AG08396 (cell line): ENCODE data around the gene MVP.
"Not testable (repeated sequence)": the region's sequence is repeated elsewhere in the genome, so short reads cannot be mapped to it uniquely, and the experiment has no call there.

Source experiments
- DNase-seq: peaks from one replicate; pipeline ENCODE4 v3.0.0; 2012; ENCODE audit warnings: low spot score, mixed read lengths

MVP gene

GRCh38 chr16:29815793-29816693 lies 4.2 kb upstream of the MVP start, which contains the start of gene PAGR1:
TSS of gene PAGR1 (plus strand) at chr16:29816152. CDS start at chr16:29816526, 374 bp downstream.
- peak; percentile 94 for DNase-seq

GRCh38 chr16:29816694-29817441 lies 3.4 kb upstream of the MVP start:
- peak; percentile 71 for DNase-seq

DNA sequence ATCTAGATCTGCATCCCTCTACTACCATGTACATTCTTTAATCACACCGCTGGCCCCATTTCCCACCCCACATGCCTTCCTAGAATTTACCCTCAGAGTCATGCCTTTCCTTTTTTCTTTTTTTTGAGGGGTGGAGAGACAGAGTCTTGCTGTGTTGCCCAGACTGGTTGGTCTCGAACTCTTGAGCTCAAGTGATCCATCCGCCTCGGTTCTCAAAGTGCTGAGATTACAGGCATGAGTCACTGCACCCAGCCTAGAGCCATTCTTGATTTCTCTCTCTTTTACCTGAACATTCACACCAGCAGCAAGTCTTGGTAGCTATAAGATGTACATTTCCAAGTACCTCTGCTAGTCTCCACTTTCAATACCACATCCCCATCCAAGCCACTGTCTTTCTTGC lies 2.2 kb upstream of the MVP start:
- no peak for DNase-seq

- no peak for DNase-seq
Measured at GRCh38 chr16:29819506-29819905, 756 bp upstream of the MVP start.

GRCh38 chr16:29820730-29821642 lies 724 bp downstream of the MVP start:
- DNase-seq: peak; percentile 48

GRCh38 chr16:29821643-29822115 lies 1.4 kb downstream of the MVP start:
- DNase-seq: peak; percentile 50

GRCh38 chr16:29824589-29825144 lies 4.4 kb downstream of the MVP start:
- DNase-seq: no peak

GRCh38 chr16:29825145-29826044 lies 5.1 kb downstream of the MVP start:
- peak; percentile 75 for DNase-seq

DNA sequence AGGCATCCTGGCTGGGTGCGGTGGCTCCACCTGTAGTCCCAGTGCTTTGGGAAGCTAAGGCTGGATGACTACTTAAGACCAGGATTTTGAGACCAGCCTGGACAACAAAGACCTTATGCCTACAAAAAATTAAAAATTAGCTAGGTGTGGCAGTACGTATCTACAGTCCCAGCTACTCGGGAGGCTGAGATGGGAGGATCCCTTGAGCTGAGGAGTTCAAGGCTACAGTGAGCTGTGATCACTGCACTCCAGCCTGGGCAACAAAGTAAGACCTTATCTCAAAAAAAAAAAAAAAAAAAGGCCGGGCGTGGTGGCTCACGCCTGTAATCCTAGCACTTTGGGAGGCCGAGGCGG lies 6.1 kb downstream of the MVP start:
- no peak for DNase-seq

DNA sequence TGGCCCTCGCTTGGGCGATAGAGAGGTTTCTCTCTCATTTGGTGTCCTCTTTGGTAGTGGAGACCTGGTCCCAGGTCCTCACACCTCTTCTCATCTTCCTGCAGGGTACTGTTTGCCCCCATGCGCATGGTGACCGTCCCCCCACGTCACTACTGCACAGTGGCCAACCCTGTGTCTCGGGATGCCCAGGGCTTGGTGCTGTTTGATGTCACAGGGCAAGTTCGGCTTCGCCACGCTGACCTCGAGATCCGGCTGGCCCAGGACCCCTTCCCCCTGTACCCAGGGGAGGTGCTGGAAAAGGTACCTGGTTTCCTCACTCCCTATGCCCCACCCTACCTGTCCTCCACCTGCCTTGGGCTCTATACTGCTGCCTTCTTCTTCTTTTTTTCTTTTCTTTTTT lies 10.5 kb downstream of the MVP start:
- DNase-seq: no peak

GRCh38 chr16:29831490-29831889 lies 11.2 kb downstream of the MVP start:
- no peak for DNase-seq

DNA sequence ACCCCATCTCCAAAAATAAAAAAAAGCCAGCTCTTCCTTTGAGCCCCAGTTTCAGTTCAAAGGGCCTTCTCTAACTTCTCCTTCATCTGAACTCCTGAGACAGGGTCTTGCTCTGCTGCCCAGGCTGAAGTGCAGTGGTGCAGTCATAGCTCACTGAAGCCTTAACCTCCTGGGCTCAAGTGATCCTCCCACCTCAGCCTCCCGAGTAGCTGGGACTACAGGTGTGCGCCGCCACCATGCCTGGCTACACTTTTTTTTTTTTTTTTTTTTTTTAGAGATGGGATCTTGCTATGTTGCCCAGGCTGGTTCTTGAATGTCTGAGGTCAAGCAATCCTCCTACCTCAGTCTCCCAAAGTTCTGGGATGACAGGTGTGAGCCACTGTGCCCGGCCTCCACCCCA lies 13.0 kb downstream of the MVP start:
- DNase-seq: not testable (repeated sequence)

GRCh38 chr16:29834079-29834478 lies 13.8 kb downstream of the MVP start:
- no peak for DNase-seq

DNA sequence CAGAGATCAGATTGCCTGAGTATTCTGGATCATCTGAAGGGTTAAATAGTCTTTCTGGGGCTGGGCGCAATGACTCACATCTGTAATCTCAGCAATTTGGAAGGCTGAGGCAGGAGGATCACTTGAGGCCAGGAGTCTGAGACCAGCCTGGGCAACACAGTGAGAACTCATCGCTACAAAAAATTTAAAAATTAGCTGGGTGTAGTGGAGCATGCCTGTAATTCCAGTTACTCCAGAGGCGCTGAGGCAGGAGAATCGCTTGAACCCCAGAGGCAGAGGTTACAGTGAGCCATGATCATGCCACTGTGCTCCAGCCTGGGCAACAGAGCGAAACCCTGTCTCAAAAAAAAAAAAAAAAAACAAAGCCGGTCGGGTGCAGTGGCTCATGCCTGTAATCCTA lies 15.7 kb downstream of the MVP start:
- no peak for DNase-seq

- no peak for DNase-seq
Measured at GRCh38 chr16:29836623-29837022, 16.4 kb downstream of the MVP start.

- no peak for DNase-seq
Measured at GRCh38 chr16:29837841-29838240, 17.6 kb downstream of the MVP start.

DNA sequence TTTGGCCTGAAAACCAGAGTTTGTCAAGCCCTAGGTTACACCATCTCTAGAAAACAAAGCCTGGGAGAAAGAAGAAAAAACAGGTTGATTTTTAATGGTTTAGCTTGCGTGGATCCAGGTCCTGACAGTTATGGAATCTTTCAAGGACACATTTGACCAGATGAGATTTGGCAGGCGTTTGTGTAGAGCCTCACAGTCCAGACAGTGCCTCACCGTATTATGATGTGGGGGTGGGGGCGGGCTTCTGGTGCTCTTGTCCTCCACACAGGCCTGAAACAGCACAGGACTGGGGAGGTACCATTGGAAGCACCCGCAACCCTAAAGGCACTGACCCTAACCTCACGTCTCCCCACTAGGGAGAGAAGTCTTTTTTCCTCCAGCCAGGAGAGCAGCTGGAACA lies 19.6 kb downstream of the MVP start:
- no peak for DNase-seq

- DNase-seq: no peak
Measured at GRCh38 chr16:29840240-29840639, 20.0 kb downstream of the MVP start.

GRCh38 chr16:29841631-29842030 lies 21.4 kb downstream of the MVP start:
- DNase-seq: no peak

- DNase-seq: no peak
Measured at GRCh38 chr16:29842732-29843346, 22.6 kb downstream of the MVP start.
